ENCODE results near the gene PRPF4.

- TF ChIP-seq CTCF (IDR thresholded peaks at IDR 0.05; ENCODE audit: insufficient read depth, low read length, poor library complexity, severe bottlenecking) = no peak
- TF ChIP-seq EZH2phosphoT487 (conservative IDR thresholded peaks at IDR 0.05; ENCODE audit: low read length) = no peak
Observed at GRCh38 chr9:113261917-113262671, 13.4 kb upstream of the PRPF4 start.
